HepG2 (cell line): ENCODE results near the gene TRAF4. TPM values are rescaled to one million over a fixed set of nuclear protein-coding genes. Genes with fewer than 3 reads are reported as not detected.
A peak's percentile ranks its signal among the peaks of the same experiment; 100 is the strongest.

Experiments used
- AHR ChIP-seq: IDR thresholded peaks from 2 replicates; pipeline ENCODE4 v1.6.1; 2018; ENCODE audit warnings: missing genetic modification reagents, missing compliant biosample characterization
- CAMTA2 ChIP-seq: sonication (generic); formaldehyde crosslinking; IDR thresholded peaks from 2 replicates; pipeline ENCODE4 v1.4.0; 2020; ENCODE audit warnings: mild to moderate bottlenecking, missing genetic modification reagents, borderline replicate concordance
- ERF ChIP-seq: IDR thresholded peaks from 2 replicates; pipeline ENCODE4 v1.6.1; 2018; ENCODE audit warnings: missing biosample characterization, missing genetic modification reagents
- HMG20B ChIP-seq: conservative IDR thresholded peaks from 2 replicates; pipeline ENCODE4 v1.6.1; 2016; ENCODE audit warnings: missing genetic modification reagents, missing compliant biosample characterization
- HNRNPH1 ChIP-seq: fragments of 200-400 bp; formaldehyde crosslinking; optimal IDR thresholded peaks from 2 replicates; pipeline ENCODE3; 2017; ENCODE audit warnings: mild to moderate bottlenecking, low read depth, low read length
- JDP2 ChIP-seq: sonication (generic); formaldehyde crosslinking; IDR thresholded peaks from 2 replicates; pipeline ENCODE4 v1.8.1; 2022; ENCODE audit warnings: missing genetic modification reagents, borderline replicate concordance
- JUN ChIP-seq: sonication (generic); formaldehyde crosslinking; IDR thresholded peaks from 2 replicates; pipeline ENCODE4 v1.4.0; 2020; ENCODE audit warnings: mild to moderate bottlenecking, missing genetic modification reagents
- LRRFIP1 ChIP-seq: sonication (generic); formaldehyde crosslinking; conservative IDR thresholded peaks from 2 replicates; pipeline ENCODE4 v1.4.0; 2020; ENCODE audit warnings: missing genetic modification reagents
- PHB2 ChIP-seq: fragments of 450-650 bp; IDR thresholded peaks from 2 replicates; pipeline ENCODE4 v1.6.1; 2018; ENCODE audit not compliant: partially characterized antibody
- RFX5 ChIP-seq: IDR thresholded peaks from 2 replicates; pipeline ENCODE4 v1.6.1; 2011; ENCODE audit warnings: low read depth, low read length, improper control_type of control experiment
- SIX1 ChIP-seq: sonication (generic); formaldehyde crosslinking; IDR thresholded peaks from 2 replicates; pipeline ENCODE4 v1.4.0; 2020; ENCODE audit warnings: missing genetic modification reagents, borderline replicate concordance
- SRSF1 ChIP-seq: fragments of 200-400 bp; formaldehyde crosslinking; optimal IDR thresholded peaks from 2 replicates; pipeline ENCODE3; 2017; ENCODE audit warnings: mild to moderate bottlenecking, low read depth, low read length, moderate library complexity
- TBX2 ChIP-seq: sonication (generic); formaldehyde crosslinking; IDR thresholded peaks from 2 replicates; pipeline ENCODE4 v1.5.0; 2020; ENCODE audit warnings: missing genetic modification reagents, mild to moderate bottlenecking, borderline replicate concordance
- TCF12 ChIP-seq, 2 experiments: fragments of 450-650 bp in 1 of 2; sonication (generic) in 1 of 2; formaldehyde crosslinking in 1 of 2; IDR thresholded peaks; 2 replicates each; pipeline versions ENCODE4 v1.6.1 to v1.8.0; 2017 to 2022; ENCODE audit warnings: antibody characterized with exemption in 1 of 2, mild to moderate bottlenecking in 1 of 2, missing genetic modification reagents in 1 of 2, moderate library complexity in 1 of 2
- TCF7L2 ChIP-seq: IDR thresholded peaks from 2 replicates; pipeline ENCODE4 v1.6.1; 2011; ENCODE audit warnings: mild to moderate bottlenecking, low read depth, low read length, moderate library complexity
- ZBTB34 ChIP-seq: sonication (generic); formaldehyde crosslinking; IDR thresholded peaks from 2 replicates; pipeline ENCODE4 v1.8.0; 2022; ENCODE audit warnings: mild to moderate bottlenecking, missing genetic modification reagents
- ZBTB7B ChIP-seq: sonication (generic); formaldehyde crosslinking; IDR thresholded peaks from 2 replicates; pipeline ENCODE4 v1.4.0; 2020; ENCODE audit warnings: missing genetic modification reagents
- ZFP82 ChIP-seq: sonication (generic); formaldehyde crosslinking; IDR thresholded peaks from 2 replicates; pipeline ENCODE4 v1.5.1; 2020; ENCODE audit warnings: mild to moderate bottlenecking, missing genetic modification reagents, borderline replicate concordance
- ZKSCAN1 ChIP-seq: fragments of 150-350 bp; IDR thresholded peaks from 2 replicates; pipeline ENCODE4 v1.6.1; 2014; ENCODE audit warnings: low read length
- ZNF143 ChIP-seq: sonication (generic); formaldehyde crosslinking; IDR thresholded peaks from 2 replicates; pipeline ENCODE4 v1.4.0; 2020; ENCODE audit warnings: missing genetic modification reagents
- ZNF543 ChIP-seq: sonication (generic); formaldehyde crosslinking; IDR thresholded peaks from 2 replicates; pipeline ENCODE4 v1.4.0; 2020; ENCODE audit warnings: mild to moderate bottlenecking, missing genetic modification reagents
- ZNF574 ChIP-seq: sonication (generic); formaldehyde crosslinking; IDR thresholded peaks from 2 replicates; pipeline ENCODE4 v1.4.0; 2020; ENCODE audit warnings: missing genetic modification reagents
- polyA plus RNA-seq, 8 experiments: library from polyadenylated mRNA; depleted of rRNA in 3 of 8; stranded (reverse) in 7 of 8; unstranded in 1 of 8; fragments of >200 nt; fragmentation: Illumina TruSeq in 4 of 8; extraction: Trizol in 4 of 8; gene quantifications; 2 replicates each; pipeline versions ENCODE4 v1.2.1 to v1.2.3, GENCODE V29; 2011 to 2016; ENCODE audit warnings: low read depth in 4 of 8, missing spikeins in 1 of 8, mixed read lengths in 1 of 8; ENCODE audit not compliant: insufficient read depth in 1 of 8
- total RNA-seq, 5 experiments: library from RNA; depleted of rRNA; stranded (reverse); fragments of >200 nt; fragmentation: Illumina TruSeq; extraction: Trizol; gene quantifications; 2 replicates each; pipeline ENCODE4 v1.2.3, GENCODE V29; 2016; ENCODE audit warnings: low read depth in 1 of 5
- TF ChIP-seq, protein P1 (sequence below): sonication (generic); formaldehyde crosslinking; IDR thresholded peaks from 2 replicates; pipeline ENCODE4 v1.5.0; 2020; ENCODE audit warnings: missing genetic modification reagents

The TRAF4 gene
- total and polyA plus RNA-seq, 2 of the 13 experiments (the other 11 are each of a cell fraction or from before 2014, with no cell fraction given), result 86.0 to 89.9 TPM

- TF ChIP-seq CAMTA2, result no peak
- TF ChIP-seq ZBTB34 (CRISPR knock-in tag), result peak; percentile 59; the same call in 1 of the 2 replicates
- no peak; the same call in 1 of the 2 replicates for TF ChIP-seq ERF
- no peak for TF ChIP-seq TCF7L2
- TF ChIP-seq, protein P1, sequence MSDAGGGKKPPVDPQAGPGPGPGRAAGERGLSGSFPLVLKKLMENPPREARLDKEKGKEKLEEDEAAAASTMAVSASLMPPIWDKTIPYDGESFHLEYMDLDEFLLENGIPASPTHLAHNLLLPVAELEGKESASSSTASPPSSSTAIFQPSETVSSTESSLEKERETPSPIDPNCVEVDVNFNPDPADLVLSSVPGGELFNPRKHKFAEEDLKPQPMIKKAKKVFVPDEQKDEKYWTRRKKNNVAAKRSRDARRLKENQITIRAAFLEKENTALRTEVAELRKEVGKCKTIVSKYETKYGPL (CRISPR knock-in tag), result no peak; the same call in 1 of the 2 replicates
- peak; percentile 47 for TF ChIP-seq SRSF1
- TF ChIP-seq SIX1 (CRISPR knock-in tag), result no peak
- TF ChIP-seq TBX2 (CRISPR knock-in tag), result peak; percentile 56
- TF ChIP-seq RFX5, result no peak
- TF ChIP-seq JUN (CRISPR knock-in tag), result no peak
- TF ChIP-seq PHB2, result no peak
- no peak for TF ChIP-seq LRRFIP1 (CRISPR knock-in tag)
- no peak for TF ChIP-seq HNRNPH1
- TF ChIP-seq ZNF574 (CRISPR knock-in tag), result peak; percentile 71
- TF ChIP-seq ZFP82 (CRISPR knock-in tag), result 0 out of 2 replicates have a peak, but pooled peaks have one; percentile 69
- TF ChIP-seq ZNF143 (CRISPR knock-in tag), result peak; percentile 46
- TF ChIP-seq AHR (CRISPR knock-in tag), result no peak
- TF ChIP-seq JDP2 (CRISPR knock-in tag), result no peak
- 0 out of 2 replicates have a peak, but pooled peaks have one; percentile 30 for TF ChIP-seq HMG20B (CRISPR knock-in tag)
- no peak for TF ChIP-seq ZNF543
- TF ChIP-seq ZBTB7B (CRISPR knock-in tag), result peak; percentile 71; the same call in 1 of the 2 replicates
- no peak for TF ChIP-seq ZKSCAN1
- TF ChIP-seq TCF12 (IDR thresholded peaks at IDR 0.05), result no peak
- 0 out of 2 replicates have a peak, but pooled peaks have one; percentile 12 for TF ChIP-seq TCF12 (CRISPR knock-in tag; IDR thresholded peaks at IDR 0.05)
Observed at GRCh38 chr17:28710861-28711722, 32.7 kb upstream of the TRAF4 start (continued).
